Measurements from ENCODE around the gene THSD1.

THSD1 gene, protein sequence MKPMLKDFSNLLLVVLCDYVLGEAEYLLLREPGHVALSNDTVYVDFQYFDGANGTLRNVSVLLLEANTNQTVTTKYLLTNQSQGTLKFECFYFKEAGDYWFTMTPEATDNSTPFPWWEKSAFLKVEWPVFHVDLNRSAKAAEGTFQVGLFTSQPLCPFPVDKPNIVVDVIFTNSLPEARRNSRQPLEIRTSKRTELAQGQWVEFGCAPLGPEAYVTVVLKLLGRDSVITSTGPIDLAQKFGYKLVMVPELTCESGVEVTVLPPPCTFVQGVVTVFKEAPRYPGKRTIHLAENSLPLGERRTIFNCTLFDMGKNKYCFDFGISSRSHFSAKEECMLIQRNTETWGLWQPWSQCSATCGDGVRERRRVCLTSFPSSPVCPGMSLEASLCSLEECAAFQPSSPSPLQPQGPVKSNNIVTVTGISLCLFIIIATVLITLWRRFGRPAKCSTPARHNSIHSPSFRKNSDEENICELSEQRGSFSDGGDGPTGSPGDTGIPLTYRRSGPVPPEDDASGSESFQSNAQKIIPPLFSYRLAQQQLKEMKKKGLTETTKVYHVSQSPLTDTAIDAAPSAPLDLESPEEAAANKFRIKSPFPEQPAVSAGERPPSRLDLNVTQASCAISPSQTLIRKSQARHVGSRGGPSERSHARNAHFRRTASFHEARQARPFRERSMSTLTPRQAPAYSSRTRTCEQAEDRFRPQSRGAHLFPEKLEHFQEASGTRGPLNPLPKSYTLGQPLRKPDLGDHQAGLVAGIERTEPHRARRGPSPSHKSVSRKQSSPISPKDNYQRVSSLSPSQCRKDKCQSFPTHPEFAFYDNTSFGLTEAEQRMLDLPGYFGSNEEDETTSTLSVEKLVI

GRCh38 chr13:52405767-52406494 is at the start of gene THSD1:
Gene THSD1, minus strand, starts transcription at chr13:52406172. Its CDS starts 3,572 bp downstream, at chr13:52402600.
- peak; percentile 78 for DNase-seq

DNA sequence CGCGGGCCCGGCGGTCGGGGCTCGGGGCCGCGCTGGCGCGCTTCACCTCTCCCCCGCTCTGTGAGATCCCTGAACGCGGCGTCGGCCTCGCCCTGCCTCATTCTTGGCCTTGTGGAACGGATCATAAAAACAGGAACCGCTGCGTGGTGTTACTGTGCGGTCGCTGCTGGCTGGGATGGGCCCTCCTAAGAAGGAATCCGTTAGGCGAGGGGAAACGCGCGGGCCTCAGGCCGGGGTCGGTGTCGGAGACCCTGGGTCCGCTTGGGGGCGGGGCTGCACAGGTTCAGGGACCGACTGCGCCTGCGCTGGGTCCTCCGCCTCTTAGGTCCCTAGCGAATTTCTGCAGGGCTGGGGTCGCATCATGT is 49.7 kb upstream of the THSD1 start:
- peak; percentile 51 for DNase-seq

GRCh38 chr13:52454820-52455676 is 49.1 kb upstream of the THSD1 start, which contains the start of gene CKAP2:
Gene CKAP2, plus strand, starts transcription at chr13:52455478. Its CDS starts 79 bp downstream, at chr13:52455557.
- DNase-seq, result peak; percentile 92

DNA sequence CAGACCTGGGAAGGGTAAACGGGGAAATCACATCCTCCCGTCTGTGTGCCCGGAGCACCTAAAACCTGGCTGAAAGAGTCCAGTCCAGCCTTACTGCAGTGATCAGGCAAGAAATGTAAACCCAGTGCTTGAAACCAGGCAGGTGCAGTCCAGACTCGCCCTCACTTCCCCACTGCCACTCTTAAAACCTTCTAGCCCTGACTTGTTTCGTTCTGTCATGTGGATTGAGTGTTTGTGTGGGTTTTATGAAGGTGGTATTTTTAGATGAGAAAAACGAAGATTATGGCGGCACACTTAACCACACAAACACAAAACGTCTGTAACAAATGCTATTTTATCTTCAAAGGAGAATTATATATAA is 48.5 kb upstream of the THSD1 start:
- DNase-seq, result no peak

DNA sequence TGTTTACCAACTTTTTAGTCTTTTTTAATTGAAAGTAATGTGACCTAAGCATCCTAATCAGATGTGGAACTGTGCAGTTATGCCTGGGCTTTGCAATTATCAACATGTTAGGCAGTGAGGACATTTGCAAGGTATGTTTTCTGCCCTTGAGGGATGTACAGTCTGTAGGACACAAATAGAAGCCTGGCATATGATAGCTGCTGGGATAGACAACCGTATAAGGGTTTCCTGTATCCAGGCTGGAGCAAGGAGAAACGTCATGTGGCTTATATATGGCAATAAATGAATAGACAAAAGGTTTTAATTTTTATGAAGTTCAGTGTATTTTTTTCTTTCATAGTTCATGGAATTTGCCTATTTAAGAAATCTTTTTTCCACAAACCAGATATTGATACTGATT is 46.5 kb upstream of the THSD1 start:
- DNase-seq, result no peak

GRCh38 chr13:52451135-52451804 is 45.3 kb upstream of the THSD1 start:
- DNase-seq, result no peak

DNA sequence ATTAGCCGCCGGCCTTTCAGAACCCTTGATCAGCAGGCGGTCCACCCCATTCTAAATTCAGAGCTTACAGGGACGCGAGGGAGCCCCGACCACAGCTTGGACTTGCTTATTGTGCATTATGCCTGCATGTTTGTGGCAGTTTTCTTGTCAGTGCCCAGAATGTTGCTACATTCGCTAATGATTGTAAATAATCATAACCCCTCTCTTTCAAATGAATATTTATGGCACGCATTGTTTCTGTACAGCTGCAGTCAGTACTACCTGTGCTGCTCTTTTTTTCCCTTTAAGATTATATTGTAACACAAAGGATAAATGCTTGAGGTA is 44.8 kb upstream of the THSD1 start:
- no peak for DNase-seq

- DNase-seq, result peak; percentile 86
Observed at GRCh38 chr13:52450012-52450792, 44.2 kb upstream of the THSD1 start, which contains the start of gene VPS36. Gene VPS36, minus strand, starts transcription at chr13:52450634. Its CDS starts 40 bp downstream, at chr13:52450594.

- DNase-seq, result no peak
Observed at GRCh38 chr13:52449331-52450011, 43.5 kb upstream of the THSD1 start.

- no peak for DNase-seq
Observed at GRCh38 chr13:52447815-52448552, 42.0 kb upstream of the THSD1 start.

GRCh38 chr13:52447354-52447753 is 41.4 kb upstream of the THSD1 start:
- DNase-seq, result no peak

- DNase-seq, result no peak
Observed at GRCh38 chr13:52446265-52446664, 40.3 kb upstream of the THSD1 start.

GRCh38 chr13:52432456-52432855 is 26.5 kb upstream of the THSD1 start:
- no peak for DNase-seq

DNA sequence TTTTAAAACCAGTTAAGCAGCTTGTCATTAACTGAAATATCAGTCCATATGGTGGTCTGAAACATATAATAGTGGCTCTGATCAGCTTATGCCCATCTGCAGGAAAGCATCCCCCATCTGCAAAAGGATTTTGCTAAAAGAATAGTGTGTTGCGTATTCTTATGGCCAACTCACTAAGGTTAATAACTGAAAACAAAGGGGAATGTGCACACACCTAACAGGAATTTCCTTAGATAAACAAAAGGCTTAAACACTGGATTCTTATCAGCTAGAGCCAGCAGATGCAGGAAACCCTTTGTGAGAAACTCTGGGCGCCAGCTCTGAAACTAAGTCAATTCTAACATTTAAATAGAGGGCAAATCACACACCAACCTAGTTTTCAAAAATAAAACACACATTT is 22.3 kb upstream of the THSD1 start:
- DNase-seq, result no peak

GRCh38 chr13:52421216-52421615 is 15.2 kb upstream of the THSD1 start:
- DNase-seq, result no peak

GRCh38 chr13:52419080-52419479 is 13.1 kb upstream of the THSD1 start:
- DNase-seq, result no peak

DNA sequence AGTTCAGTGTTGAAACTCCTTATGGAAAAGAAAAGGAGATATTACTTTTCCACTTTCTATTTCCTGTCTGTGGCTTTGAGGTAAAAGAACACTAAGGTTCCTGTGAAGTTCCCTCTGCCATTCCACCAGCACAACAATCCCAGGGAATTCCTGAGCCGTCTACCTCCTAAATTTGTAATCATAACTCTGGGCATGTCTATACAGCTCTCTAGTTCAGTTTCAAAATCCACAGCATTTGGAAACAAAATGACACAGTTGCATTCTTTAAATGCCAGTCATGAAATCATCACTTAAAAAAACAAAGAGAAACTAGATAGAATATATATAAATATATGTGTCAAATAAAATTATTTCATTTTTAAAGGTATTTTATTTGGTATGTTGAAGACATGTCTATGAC is 9.0 kb upstream of the THSD1 start:
- no peak for DNase-seq

GRCh38 chr13:52414051-52414450 is 8.1 kb upstream of the THSD1 start:
- no peak for DNase-seq

- DNase-seq, result no peak
Observed at GRCh38 chr13:52412128-52412527, 6.2 kb upstream of the THSD1 start.

- DNase-seq, result no peak
Observed at GRCh38 chr13:52411629-52412028, 5.7 kb upstream of the THSD1 start.
